Measurements from ENCODE around the gene CDH2.

The CDH2 gene

DNA sequence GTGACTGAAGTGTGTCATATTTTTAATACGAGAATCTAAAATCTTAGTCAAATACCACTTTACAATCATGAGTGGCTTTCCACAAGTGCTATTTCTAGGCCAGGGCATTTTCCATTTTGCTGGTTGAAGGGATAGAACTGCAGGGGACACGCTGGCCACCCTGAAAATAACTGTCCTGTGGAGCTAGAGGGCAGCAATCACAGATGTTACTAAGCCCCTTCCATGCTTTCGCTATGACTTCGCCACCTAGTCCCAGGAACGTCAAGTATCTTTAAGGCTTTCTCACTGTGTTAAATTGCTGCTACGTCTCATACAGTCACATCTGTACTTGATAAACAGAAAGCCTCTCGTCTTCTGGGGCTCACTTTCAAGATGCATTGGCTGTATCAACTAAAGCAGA lies 171.8 kb downstream of the CDH2 start:
- H3K36me3 ChIP-seq (ENCODE audit: insufficient read depth, low read length) = peaks cover 33% of the 10 kb centered on the region
- peaks cover 32% of the 10 kb centered on the region for H3K4me1 ChIP-seq (ENCODE audit: control insufficient read depth, insufficient read depth, low read length)
- no peaks in the 10 kb centered on the region for H3K27me3 ChIP-seq (ENCODE audit: control insufficient read depth, insufficient read depth, low read length)
- no peak overlapping the region for H3K9ac ChIP-seq (ENCODE audit: low read depth, low read length)
- H3K4me2 ChIP-seq (ENCODE audit: low read length) = no peak overlapping the region
- no peak overlapping the region for H3K4me3 ChIP-seq (ENCODE audit: low read length)
- H3K9me3 ChIP-seq (replicated peaks; ENCODE audit: low read length) = no peaks in the 10 kb centered on the region

GRCh38 chr18:28004606-28005005 lies 172.3 kb downstream of the CDH2 start:
- H3K36me3 ChIP-seq (ENCODE audit: insufficient read depth, low read length) = peaks cover 28% of the 10 kb centered on the region

GRCh38 chr18:28003451-28003850 lies 173.5 kb downstream of the CDH2 start:
- H3K4me1 ChIP-seq (ENCODE audit: control insufficient read depth, insufficient read depth, low read length) = peaks cover 32% of the 10 kb centered on the region
- H3K9me3 ChIP-seq (replicated peaks; ENCODE audit: low read length) = no peaks in the 10 kb centered on the region
- no peak overlapping the region for H3K9ac ChIP-seq (ENCODE audit: low read depth, low read length)
- peaks cover 25% of the 10 kb centered on the region for H3K36me3 ChIP-seq (ENCODE audit: insufficient read depth, low read length)
- H3K27me3 ChIP-seq (ENCODE audit: control insufficient read depth, insufficient read depth, low read length) = no peaks in the 10 kb centered on the region
- H3K4me2 ChIP-seq (ENCODE audit: low read length) = peak overlapping the region; percentile 12
- H3K4me3 ChIP-seq (ENCODE audit: low read length) = no peak overlapping the region

More at GRCh38 chr18:28004606-28005005, 172.3 kb downstream of the CDH2 start:
- Histone ChIP-seq H3K9me3 (replicated peaks; ENCODE audit: low read length) (no peaks in the 10 kb centered on the region), H3K9ac (ENCODE audit: low read depth, low read length) (no peak overlapping the region), H3K27me3 (ENCODE audit: control insufficient read depth, insufficient read depth, low read length) (no peaks in the 10 kb centered on the region), H3K4me2 (ENCODE audit: low read length) (no peak overlapping the region), H3K4me1 (ENCODE audit: control insufficient read depth, insufficient read depth, low read length) (peaks cover 32% of the 10 kb centered on the region), H3K4me3 (ENCODE audit: low read length) (no peak overlapping the region)

GRCh38 chr18:28002841-28003240 lies 174.1 kb downstream of the CDH2 start:
- H3K4me2 ChIP-seq (ENCODE audit: low read length) = no peak overlapping the region
- H3K4me1 ChIP-seq (ENCODE audit: control insufficient read depth, insufficient read depth, low read length) = peaks cover 28% of the 10 kb centered on the region
- no peak overlapping the region for H3K4me3 ChIP-seq (ENCODE audit: low read length)
- no peaks in the 10 kb centered on the region for H3K9me3 ChIP-seq (replicated peaks; ENCODE audit: low read length)
- no peak overlapping the region for H3K9ac ChIP-seq (ENCODE audit: low read depth, low read length)
- H3K36me3 ChIP-seq (ENCODE audit: insufficient read depth, low read length) = peaks cover 31% of the 10 kb centered on the region
- H3K27me3 ChIP-seq (ENCODE audit: control insufficient read depth, insufficient read depth, low read length) = no peaks in the 10 kb centered on the region

DNA sequence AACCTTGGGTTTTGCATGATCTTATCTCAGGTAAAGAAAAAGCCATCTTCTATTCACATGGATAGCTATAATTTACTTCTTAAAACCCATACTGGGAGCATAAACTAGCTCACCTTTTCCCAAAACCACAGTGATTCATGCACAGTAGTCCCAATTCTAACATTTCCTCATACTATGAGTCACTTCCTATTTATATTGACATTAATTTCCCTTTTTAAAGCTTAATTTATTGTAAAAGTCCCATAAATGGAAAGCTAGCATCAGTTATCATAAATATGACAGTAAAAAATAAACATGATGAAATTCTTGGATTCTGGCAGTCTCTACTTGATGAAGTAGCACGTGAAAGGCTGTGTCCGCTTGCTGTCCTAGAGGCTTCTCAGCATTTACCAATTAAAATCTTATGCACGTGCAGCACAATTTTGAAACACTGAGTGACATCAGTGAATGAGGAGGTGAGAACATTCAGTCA lies 180.1 kb downstream of the CDH2 start:
- Histone ChIP-seq H3K4me3 (ENCODE audit: low read length) (no peak overlapping the region), H3K9me3 (replicated peaks; ENCODE audit: low read length) (no peaks in the 10 kb centered on the region), H3K4me2 (ENCODE audit: low read length) (no peak overlapping the region), H3K9ac (ENCODE audit: low read depth, low read length) (no peak overlapping the region), H3K4me1 (ENCODE audit: control insufficient read depth, insufficient read depth, low read length) (peaks cover 12% of the 10 kb centered on the region), H3K36me3 (ENCODE audit: insufficient read depth, low read length) (peaks cover 38% of the 10 kb centered on the region), H3K27me3 (ENCODE audit: control insufficient read depth, insufficient read depth, low read length) (no peaks in the 10 kb centered on the region)

DNA sequence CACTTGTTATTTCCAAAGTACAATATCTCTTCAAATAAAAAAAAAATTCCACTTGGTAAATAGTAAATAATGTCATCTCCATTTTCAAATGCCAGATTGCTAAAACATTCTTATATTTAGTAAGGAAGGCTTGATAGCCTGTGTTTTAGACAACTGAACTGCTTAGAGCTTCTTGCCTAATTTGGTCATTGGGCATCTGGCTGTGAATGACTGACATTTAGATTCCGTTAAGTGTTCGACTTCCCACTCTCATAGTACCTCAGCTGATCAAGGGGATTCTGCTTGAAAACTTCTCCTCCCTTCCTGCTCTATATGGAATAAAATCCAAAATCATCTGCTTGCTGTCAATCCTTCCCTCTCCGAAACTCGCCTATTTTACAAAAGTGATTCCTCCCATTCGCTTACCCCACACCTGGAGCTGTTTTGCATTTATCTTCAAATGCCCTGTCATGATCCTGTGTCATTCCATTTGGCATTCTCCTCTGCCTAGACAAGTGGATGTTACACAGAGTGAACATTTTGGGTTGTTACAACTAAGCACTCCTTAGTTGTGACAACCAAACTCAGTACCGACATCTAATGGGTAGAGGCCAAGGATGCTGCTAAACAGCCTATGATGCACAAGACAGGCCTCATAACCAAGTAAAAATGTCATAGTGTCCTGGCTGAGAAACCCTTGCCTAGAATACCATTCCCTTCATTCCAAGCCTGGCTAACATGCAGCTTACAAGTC lies 181.0 kb downstream of the CDH2 start:
- peaks cover 12% of the 10 kb centered on the region for H3K4me1 ChIP-seq (ENCODE audit: control insufficient read depth, insufficient read depth, low read length)
- H3K9ac ChIP-seq (ENCODE audit: low read depth, low read length) = no peak overlapping the region
- no peak overlapping the region for H3K4me2 ChIP-seq (ENCODE audit: low read length)
- no peaks in the 10 kb centered on the region for H3K9me3 ChIP-seq (replicated peaks; ENCODE audit: low read length)
- peaks cover 43% of the 10 kb centered on the region for H3K36me3 ChIP-seq (ENCODE audit: insufficient read depth, low read length)
- no peak overlapping the region for H3K4me3 ChIP-seq (ENCODE audit: low read length)
- no peaks in the 10 kb centered on the region for H3K27me3 ChIP-seq (ENCODE audit: control insufficient read depth, insufficient read depth, low read length)

GRCh38 chr18:27994571-27994970 lies 182.4 kb downstream of the CDH2 start:
- Histone ChIP-seq H3K9me3 (replicated peaks; ENCODE audit: low read length) (no peaks in the 10 kb centered on the region), H3K4me3 (ENCODE audit: low read length) (no peak overlapping the region), H3K27me3 (ENCODE audit: control insufficient read depth, insufficient read depth, low read length) (no peaks in the 10 kb centered on the region), H3K4me1 (ENCODE audit: control insufficient read depth, insufficient read depth, low read length) (peaks cover 12% of the 10 kb centered on the region), H3K4me2 (ENCODE audit: low read length) (no peak overlapping the region), H3K9ac (ENCODE audit: low read depth, low read length) (no peak overlapping the region), H3K36me3 (ENCODE audit: insufficient read depth, low read length) (peaks cover 39% of the 10 kb centered on the region)

DNA sequence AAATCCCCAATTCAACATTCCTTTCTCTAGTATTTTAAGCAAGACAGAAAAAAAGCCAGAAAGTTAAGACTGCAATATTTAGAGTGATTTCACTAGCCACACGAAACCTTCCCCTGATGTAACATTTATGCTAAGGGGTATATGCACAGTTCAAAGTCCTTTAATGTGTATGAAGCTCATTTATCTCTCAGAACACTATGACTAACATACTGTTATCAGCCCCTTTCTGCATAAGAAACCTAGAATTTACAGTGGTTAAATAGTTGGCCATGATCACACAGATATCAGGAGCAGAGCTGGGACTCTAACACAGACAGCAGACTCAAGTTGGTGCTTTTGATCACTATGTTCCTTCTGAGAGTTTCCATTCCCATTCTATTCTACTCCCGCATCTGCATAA lies 185.5 kb downstream of the CDH2 start:
- H3K4me1 ChIP-seq (ENCODE audit: control insufficient read depth, insufficient read depth, low read length) = peaks cover 1% of the 10 kb centered on the region
- H3K9ac ChIP-seq (ENCODE audit: low read depth, low read length) = no peak overlapping the region
- H3K27me3 ChIP-seq (ENCODE audit: control insufficient read depth, insufficient read depth, low read length) = no peaks in the 10 kb centered on the region
- H3K36me3 ChIP-seq (ENCODE audit: insufficient read depth, low read length) = peaks cover 38% of the 10 kb centered on the region
- no peak overlapping the region for H3K4me3 ChIP-seq (ENCODE audit: low read length)
- H3K4me2 ChIP-seq (ENCODE audit: low read length) = no peak overlapping the region
- H3K9me3 ChIP-seq (replicated peaks; ENCODE audit: low read length) = no peaks in the 10 kb centered on the region

DNA sequence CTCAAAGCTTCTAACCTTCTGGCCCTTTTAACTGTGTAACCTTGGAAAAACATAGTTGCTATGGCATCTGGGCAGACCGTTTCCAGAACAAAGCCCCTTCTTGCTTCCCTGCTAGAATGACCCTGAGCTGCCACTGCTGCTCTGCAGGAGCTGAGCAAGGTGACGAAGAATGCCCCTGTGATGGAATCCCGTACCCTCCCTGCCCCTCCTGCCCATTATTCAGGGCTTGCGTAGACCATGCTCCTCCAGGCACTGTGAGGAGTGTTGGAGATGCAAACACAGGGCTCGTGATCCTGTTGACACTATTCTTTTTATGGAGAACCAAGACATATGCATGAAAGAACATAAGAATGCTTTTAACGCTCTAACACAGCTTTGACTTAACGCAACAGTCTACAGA lies 191.1 kb downstream of the CDH2 start:
- no peaks in the 10 kb centered on the region for H3K9me3 ChIP-seq (replicated peaks; ENCODE audit: low read length)

DNA sequence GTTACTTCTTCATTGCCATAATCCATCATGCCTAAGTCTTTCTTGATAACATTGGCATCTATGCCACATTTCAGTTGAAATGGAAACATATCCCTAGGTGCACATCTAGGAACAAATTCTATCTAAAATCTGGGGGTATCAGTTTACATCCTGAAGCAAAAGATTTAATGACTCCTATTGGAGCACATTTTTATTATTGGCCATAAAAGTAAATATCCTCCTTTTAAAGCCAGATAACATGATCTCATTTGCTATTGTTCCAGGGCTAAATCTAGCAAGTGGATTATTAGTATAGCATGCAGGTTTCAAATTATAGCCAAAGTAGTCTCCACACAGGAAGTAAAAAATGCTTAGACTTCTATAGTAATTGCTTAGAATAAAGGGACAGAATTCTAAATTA lies 193.2 kb downstream of the CDH2 start:
- Histone ChIP-seq H3K27me3 (ENCODE audit: control insufficient read depth, insufficient read depth, low read length) (no peaks in the 10 kb centered on the region), H3K4me1 (ENCODE audit: control insufficient read depth, insufficient read depth, low read length) (no peaks in the 10 kb centered on the region), H3K9ac (ENCODE audit: low read depth, low read length) (no peak overlapping the region), H3K4me2 (ENCODE audit: low read length) (no peak overlapping the region), H3K9me3 (replicated peaks; ENCODE audit: low read length) (no peaks in the 10 kb centered on the region), H3K36me3 (ENCODE audit: insufficient read depth, low read length) (peaks cover 40% of the 10 kb centered on the region), H3K4me3 (ENCODE audit: low read length) (no peak overlapping the region)

More for the DNA sequence above, 191.1 kb downstream of the CDH2 start:
- Histone ChIP-seq H3K9ac (ENCODE audit: low read depth, low read length) (no peak overlapping the region), H3K36me3 (ENCODE audit: insufficient read depth, low read length) (peaks cover 39% of the 10 kb centered on the region), H3K27me3 (ENCODE audit: control insufficient read depth, insufficient read depth, low read length) (no peaks in the 10 kb centered on the region), H3K4me2 (ENCODE audit: low read length) (no peak overlapping the region), H3K4me3 (ENCODE audit: low read length) (no peak overlapping the region), H3K4me1 (ENCODE audit: control insufficient read depth, insufficient read depth, low read length) (no peaks in the 10 kb centered on the region)

- Histone ChIP-seq H3K9ac (ENCODE audit: low read depth, low read length) (no peak overlapping the region), H3K36me3 (ENCODE audit: insufficient read depth, low read length) (peaks cover 24% of the 10 kb centered on the region), H3K27me3 (ENCODE audit: control insufficient read depth, insufficient read depth, low read length) (no peaks in the 10 kb centered on the region), H3K4me2 (ENCODE audit: low read length) (no peak overlapping the region), H3K4me1 (ENCODE audit: control insufficient read depth, insufficient read depth, low read length) (no peaks in the 10 kb centered on the region), H3K9me3 (replicated peaks; ENCODE audit: low read length) (no peaks in the 10 kb centered on the region), H3K4me3 (ENCODE audit: low read length) (no peak overlapping the region)
These were observed 200.0 kb downstream of the CDH2 start for GRCh38 chr18:27976806-27977408.

DNA sequence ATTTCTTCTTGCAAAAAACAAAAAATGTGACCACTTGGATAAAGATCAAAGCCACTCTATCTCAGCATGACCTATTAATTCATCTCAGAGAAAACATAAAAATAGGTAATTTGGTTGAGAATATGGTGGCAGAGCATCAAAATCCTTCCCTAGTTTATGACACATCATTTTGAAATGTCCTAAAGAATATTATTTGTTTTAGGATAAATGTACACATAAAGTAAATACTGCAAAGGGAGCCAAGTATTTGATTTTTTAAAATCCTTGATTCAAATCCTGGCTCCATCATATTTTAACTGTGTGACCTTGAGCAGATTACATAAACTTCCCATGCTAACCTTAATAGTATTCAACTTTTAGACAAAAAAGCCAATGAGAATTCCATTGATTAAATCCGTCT lies 206.6 kb downstream of the CDH2 start:
- Histone ChIP-seq H3K36me3 (ENCODE audit: insufficient read depth, low read length) (peaks cover 27% of the 10 kb centered on the region), H3K4me1 (ENCODE audit: control insufficient read depth, insufficient read depth, low read length) (peaks cover 16% of the 10 kb centered on the region), H3K4me2 (ENCODE audit: low read length) (no peak overlapping the region), H3K9me3 (replicated peaks; ENCODE audit: low read length) (no peaks in the 10 kb centered on the region), H3K9ac (ENCODE audit: low read depth, low read length) (no peak overlapping the region), H3K27me3 (ENCODE audit: control insufficient read depth, insufficient read depth, low read length) (no peaks in the 10 kb centered on the region), H3K4me3 (ENCODE audit: low read length) (no peak overlapping the region)

All from skeletal muscle satellite cell (primary cell).